Measurements from ENCODE around the gene AFF3.

DNA sequence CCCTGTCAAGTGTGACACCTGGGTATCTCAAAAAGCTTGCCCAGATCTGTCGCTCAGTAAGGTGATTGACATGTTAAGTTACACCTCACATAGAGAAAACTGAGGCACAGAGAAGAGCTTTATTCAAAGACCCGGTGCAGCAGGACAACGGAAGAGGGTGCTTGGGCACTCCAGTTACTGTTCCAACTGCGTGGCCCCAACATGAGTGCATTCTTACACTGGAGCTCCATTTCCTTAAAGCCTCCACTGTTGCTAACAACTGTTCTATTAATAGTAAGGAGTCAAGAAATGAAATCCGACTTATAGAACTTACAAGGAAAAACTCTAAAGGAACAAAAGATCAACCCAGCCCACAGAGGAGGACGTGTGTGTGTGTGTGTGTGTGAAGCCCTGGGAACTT is 597.8 kb downstream of the AFF3 start:
- TF ChIP-seq CTCF (IDR thresholded peaks at IDR 0.05) (no peak), POLR2A (IDR thresholded peaks at IDR 0.05) (no peak)
